Erythroblast (primary cell): ENCODE data around the gene AGTR1.

Experiments
- GATA1 ChIP-seq: IDR thresholded peaks from 2 replicates; pipeline ENCODE4 v1.6.1; 2011; ENCODE audit warnings: low read depth, mild to moderate bottlenecking, control low read depth, low read length, moderate library complexity
- POLR2A ChIP-seq: IDR thresholded peaks from 2 replicates; pipeline ENCODE4 v1.6.1; 2011; ENCODE audit warnings: mild to moderate bottlenecking, low read length

- TF ChIP-seq POLR2A: no peak
- TF ChIP-seq GATA1: no peak
Measured at GRCh38 chr3:148790370-148790769, 92.7 kb downstream of the AGTR1 start.
